GM19025 (cell line): ENCODE measurements around the gene FKBP15.
"Not testable (repeated sequence)": the region's sequence is repeated elsewhere in the genome, so short reads cannot be mapped to it uniquely, and the experiment has no call there.

Experiments
- ATAC-seq: cut with Tn5 transposase; IDR thresholded peaks from one replicate; pipeline ENCODE4 v1.9.1; 2021; ENCODE audit warnings: mild to moderate bottlenecking, low read depth, moderate library complexity; ENCODE audit not compliant: unreplicated experiment

FKBP15 gene, protein sequence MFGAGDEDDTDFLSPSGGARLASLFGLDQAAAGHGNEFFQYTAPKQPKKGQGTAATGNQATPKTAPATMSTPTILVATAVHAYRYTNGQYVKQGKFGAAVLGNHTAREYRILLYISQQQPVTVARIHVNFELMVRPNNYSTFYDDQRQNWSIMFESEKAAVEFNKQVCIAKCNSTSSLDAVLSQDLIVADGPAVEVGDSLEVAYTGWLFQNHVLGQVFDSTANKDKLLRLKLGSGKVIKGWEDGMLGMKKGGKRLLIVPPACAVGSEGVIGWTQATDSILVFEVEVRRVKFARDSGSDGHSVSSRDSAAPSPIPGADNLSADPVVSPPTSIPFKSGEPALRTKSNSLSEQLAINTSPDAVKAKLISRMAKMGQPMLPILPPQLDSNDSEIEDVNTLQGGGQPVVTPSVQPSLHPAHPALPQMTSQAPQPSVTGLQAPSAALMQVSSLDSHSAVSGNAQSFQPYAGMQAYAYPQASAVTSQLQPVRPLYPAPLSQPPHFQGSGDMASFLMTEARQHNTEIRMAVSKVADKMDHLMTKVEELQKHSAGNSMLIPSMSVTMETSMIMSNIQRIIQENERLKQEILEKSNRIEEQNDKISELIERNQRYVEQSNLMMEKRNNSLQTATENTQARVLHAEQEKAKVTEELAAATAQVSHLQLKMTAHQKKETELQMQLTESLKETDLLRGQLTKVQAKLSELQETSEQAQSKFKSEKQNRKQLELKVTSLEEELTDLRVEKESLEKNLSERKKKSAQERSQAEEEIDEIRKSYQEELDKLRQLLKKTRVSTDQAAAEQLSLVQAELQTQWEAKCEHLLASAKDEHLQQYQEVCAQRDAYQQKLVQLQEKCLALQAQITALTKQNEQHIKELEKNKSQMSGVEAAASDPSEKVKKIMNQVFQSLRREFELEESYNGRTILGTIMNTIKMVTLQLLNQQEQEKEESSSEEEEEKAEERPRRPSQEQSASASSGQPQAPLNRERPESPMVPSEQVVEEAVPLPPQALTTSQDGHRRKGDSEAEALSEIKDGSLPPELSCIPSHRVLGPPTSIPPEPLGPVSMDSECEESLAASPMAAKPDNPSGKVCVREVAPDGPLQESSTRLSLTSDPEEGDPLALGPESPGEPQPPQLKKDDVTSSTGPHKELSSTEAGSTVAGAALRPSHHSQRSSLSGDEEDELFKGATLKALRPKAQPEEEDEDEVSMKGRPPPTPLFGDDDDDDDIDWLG

GRCh38 chr9:113221003-113221799 lies at the start of gene FKBP15, which contains the start of gene SLC31A1:
FKBP15 (minus strand) TSS chr9:113221277; CDS start chr9:113221243, 34 bp downstream.
SLC31A1 (plus strand) TSS chr9:113221544; CDS start chr9:113256149, 34,605 bp downstream.
- peak; percentile 89 for ATAC-seq

DNA sequence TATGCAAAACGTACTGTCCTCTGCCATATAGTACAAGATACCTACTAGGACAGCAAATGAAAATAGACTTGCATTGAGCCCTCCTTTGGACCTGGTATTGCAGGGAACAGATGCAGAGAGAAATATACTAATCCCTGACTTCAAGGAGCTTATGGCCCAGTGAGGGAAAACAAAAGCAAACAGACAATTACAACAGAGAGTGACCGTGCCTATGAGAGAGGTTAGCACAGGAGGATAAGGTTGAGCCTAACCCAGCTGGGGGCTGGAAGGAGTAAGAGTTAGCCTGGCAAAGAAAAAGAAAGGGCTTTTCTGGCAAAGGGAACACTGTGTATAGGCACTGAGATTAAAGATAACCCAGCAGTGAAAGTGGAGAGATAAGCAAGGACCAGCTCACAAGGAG lies 48.8 kb upstream of the FKBP15 start:
- no peak for ATAC-seq

- ATAC-seq = no peak
These were observed 48.3 kb upstream of the FKBP15 start for GRCh38 chr9:113269355-113269754.

DNA sequence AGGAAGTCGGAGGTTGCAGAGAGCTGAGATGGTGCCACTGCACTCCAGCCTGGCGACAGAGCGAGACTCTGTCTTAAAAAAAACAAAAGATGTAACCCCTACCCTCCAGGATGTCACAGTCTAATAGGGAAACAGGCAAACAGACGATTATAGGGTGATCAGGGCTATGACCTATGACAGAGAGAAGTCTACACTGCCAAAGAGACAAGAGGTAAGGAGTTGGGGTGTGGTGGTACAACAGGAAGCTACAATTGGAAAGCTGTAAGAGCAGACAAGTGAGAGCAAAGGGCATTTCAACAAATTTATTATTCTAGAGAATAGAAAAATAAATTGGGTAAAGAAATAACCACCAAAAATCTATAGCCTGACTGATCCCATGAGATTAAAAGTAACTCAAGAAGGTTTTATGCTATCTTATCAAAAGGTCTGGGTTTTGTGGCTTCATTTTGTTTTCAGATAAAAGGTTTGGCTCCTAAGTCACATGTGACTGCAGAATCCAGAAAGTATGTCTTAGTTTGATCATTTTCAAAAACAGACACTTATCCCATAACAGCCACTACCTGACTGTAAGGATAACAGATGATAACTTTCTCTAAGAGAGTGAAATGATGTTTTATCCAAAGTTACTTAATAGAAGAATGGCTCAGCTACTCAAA lies 47.0 kb upstream of the FKBP15 start:
- ATAC-seq = no peak

GRCh38 chr9:113266174-113266573 lies 45.1 kb upstream of the FKBP15 start:
- ATAC-seq = no peak

- ATAC-seq = no peak
These were observed 41.0 kb upstream of the FKBP15 start for GRCh38 chr9:113261917-113262671.

DNA sequence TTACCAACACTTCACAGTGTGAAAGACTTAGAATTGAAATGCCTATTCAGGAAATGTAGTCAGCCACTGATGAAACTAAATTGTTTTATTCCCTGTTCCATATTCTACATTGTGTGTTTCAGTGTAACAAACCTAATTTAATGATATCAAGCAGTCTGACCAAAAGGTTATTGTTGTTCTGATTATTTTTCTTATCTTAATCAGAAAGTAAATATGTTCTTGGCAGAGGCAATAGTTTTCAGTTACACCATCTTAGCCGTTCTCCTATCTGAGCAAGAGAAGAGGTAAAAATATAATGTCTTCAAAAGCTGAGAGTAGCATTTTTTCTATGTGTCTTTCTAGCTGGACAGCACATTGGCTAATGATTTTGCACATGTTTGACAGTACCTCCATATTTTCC lies 37.2 kb upstream of the FKBP15 start:
- no peak for ATAC-seq

DNA sequence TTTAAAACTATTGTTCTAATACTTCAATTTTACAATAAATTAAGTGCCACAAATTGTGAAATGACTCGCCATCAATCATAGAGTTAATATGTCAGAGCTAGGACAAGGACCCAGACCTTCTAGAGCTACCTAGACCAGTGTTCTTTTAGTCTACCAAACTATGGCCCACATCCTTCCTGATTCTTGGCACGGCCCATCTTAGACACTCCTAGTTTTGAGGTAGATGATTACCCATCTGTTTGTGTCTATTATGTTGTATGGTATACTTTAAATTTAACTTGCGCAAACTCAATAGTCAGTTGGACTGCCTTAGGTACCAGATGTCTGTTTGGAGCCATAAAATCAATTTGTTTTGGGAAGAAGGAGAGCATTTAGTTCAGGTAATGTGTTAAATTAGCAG lies 36.8 kb upstream of the FKBP15 start:
- ATAC-seq = no peak

DNA sequence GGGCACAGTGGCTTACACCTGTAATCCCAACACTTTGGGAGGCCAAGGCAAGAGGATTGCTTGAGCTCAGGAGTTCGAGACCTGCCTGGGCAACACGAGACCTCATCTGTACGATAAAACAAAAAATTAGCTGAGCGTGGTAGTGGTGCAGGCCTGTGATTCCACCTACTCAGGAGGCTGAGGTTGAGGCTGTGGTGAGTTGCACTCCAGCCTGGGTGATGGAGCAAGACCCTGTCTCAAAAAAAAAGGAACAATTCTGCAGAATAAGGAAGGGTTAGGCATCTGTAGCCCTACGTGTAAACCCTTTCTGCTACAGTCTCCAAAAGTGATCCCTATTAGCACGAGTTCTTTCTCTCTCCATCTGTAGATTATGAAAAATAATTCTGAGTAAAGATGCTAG lies 34.4 kb upstream of the FKBP15 start:
- no peak for ATAC-seq

- ATAC-seq = no peak
These were observed 33.9 kb upstream of the FKBP15 start for GRCh38 chr9:113254991-113255390.

DNA sequence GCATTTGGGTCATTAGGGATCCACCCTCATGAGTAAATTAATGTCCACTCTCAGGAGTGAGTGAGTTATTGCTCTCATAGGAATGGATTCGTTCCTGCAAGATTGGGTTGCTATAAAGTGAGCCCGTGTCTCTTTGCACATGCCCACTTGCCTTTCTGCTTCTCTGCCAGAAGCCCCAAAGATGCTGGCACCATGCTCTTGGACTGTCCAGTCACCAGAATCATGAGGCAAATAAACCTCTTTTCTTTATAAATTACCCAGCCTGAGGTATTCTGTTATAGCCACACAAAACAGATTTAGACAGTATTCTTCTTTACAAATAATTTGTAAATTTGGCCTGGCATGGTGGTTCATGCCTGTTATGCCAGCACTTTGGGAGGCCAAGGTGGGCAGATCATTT lies 29.7 kb upstream of the FKBP15 start:
- no peak for ATAC-seq

DNA sequence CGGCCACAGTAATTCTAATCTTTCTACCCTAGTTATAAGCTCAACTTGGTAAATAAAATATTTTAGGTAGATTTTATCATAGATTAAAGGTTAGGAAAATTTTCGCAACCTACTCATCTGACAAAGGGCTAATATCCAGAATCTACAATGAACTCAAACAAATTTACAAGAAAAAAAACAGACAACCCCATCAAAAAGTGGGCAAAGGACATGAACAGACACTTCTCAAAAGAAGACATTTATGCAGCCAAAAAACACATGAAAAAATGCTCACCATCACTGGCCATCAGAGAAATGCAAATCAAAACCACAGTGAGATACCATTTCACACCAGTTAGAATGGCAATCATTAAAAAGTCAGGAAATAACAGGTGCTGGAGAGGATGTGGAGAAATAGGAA lies 28.6 kb upstream of the FKBP15 start:
- not testable (repeated sequence) for ATAC-seq

- no peak for ATAC-seq
These were observed 26.6 kb upstream of the FKBP15 start for GRCh38 chr9:113247640-113248039.

DNA sequence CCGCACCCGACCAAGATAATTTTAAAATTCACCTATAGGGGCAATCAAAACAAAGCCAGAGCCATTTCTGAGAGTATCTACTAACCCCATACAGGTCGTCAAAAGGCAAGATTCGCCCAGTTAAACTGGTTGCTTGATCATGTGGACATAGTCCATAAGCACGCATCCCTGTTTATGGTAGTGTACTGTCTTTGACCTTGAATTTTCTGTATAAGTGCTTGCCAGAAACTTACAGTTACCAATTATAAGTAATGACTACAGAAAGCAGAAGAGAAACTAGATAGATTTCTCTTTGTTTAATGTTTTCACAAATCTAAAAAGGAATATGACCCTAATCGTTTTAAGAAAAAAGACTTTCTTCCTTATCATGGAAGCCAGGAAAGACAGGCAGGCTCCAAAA lies 25.9 kb upstream of the FKBP15 start:
- ATAC-seq = no peak

DNA sequence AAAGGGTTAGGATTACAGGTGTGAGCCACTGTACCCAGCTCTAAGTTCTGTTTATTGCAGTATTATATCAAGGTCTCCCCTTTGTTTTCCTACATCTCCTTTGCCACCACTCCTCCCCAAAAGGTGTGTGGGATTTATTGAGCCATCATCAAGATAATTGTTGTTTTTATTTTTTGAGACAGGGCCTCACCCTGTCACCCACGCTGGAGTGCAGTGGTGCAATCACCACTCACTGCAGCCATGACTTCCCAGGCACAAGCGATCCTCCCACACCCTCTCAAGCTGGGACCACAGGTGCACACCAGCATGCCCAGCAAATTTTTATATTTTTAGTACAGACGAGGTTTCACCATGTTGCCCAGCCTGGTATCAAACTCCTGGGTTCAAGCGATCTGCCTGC lies 24.8 kb upstream of the FKBP15 start:
- no peak for ATAC-seq

GRCh38 chr9:113244556-113244955 lies 23.5 kb upstream of the FKBP15 start:
- no peak for ATAC-seq

DNA sequence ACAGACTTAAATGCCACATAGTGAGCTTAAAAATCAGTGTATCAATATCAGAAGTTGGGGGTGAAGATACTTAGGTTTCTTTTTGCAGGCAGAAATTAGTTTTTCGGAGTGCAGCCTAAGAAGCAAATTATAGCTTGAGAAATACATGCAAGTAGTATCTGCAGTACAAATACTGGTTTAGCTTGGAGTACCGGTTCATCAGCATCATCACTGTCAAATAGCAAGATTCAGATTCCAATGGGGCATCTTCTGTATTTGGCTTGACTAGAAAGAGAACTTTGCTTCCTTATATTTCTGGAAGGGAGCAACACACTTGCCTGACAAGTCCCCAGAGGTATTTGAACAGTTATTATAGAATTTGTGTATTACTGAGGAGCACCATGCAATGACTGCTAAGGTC lies 20.1 kb upstream of the FKBP15 start:
- ATAC-seq = no peak

GRCh38 chr9:113238859-113239232 lies 17.8 kb upstream of the FKBP15 start:
- ATAC-seq = no peak
